GM04503 (cell line): ENCODE measurements around the gene SIAH3.

Experiments used
- DNase-seq: peaks from one replicate; pipeline ENCODE4 v3.0.0-alpha.2; 2012; ENCODE audit warnings: low read depth

The SIAH3 gene

DNA sequence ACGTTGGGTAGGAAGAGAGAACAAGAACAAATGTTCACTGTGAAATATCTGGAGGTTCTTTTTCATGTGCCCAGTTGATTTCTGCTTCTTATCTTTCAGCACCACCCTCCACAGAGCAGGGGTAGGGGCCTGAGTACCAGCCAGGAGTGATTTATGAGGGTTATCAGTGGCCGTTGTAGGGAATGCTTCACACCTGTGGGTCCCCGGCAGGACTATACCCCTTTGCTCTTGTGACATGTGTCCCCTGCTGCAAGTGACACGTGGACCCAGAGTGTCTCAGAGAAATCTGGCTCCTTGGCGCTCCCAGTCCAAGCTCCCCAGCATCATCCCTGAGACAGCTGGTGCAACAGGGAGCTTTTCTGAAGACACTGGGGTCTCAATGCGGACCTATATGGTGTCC lies 29.7 kb downstream of the SIAH3 start:
- no peak for DNase-seq

DNA sequence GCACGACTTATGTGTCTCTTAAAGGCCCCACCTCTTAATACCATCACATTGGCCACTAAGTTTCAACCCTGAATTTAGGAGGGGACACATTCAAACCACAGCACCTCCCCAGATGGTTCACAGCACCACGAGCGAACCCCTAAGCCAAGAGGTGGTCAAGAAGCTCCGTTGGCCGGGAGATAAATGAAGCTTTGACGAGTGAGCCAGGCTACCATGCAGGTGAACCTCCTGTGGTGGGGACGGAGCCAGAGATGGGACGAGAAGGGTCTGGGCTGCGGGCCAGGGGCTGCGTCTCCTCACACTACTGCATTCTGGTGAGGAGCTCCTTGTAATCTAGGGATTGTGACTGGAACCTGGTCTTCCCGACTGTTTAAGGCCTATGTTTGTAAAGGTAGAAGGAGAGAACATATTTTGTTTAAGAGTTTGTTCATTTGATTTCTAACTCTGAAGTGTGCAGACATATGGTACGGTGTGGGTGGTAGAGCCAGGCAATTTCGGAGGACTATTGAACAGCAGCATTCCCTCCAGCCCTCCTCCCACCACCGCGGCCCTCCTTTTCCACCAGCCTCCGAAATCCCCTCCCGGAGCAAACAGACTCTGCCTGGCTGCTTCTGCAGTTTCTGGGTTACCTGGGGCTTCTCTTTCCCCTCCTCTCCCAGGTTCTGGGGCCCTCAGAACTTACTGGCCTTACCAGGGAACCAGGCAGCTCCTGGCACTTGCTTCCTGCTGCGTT lies 31.3 kb downstream of the SIAH3 start:
- no peak for DNase-seq

GRCh38 chr13:45817833-45818232 lies 33.7 kb downstream of the SIAH3 start:
- DNase-seq, result no peak

DNA sequence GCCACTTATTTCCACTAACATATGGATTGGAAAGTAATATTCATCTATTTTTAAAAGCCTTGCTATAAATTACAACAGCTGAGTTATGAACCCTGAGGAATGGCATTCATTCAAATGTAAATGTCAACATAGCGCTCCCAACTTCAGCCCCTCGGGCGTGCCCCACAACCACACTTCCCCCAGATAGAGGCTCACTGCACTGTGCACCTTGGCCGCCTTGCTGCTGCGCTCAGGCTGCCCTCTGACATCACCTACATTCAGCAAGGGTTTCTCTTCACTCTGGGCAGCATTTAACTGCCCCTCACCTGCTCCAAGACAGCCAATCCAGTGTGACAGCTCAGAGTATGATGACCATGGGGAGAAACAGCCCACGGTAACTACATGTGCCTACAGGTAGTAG lies 35.1 kb downstream of the SIAH3 start:
- DNase-seq, result no peak

DNA sequence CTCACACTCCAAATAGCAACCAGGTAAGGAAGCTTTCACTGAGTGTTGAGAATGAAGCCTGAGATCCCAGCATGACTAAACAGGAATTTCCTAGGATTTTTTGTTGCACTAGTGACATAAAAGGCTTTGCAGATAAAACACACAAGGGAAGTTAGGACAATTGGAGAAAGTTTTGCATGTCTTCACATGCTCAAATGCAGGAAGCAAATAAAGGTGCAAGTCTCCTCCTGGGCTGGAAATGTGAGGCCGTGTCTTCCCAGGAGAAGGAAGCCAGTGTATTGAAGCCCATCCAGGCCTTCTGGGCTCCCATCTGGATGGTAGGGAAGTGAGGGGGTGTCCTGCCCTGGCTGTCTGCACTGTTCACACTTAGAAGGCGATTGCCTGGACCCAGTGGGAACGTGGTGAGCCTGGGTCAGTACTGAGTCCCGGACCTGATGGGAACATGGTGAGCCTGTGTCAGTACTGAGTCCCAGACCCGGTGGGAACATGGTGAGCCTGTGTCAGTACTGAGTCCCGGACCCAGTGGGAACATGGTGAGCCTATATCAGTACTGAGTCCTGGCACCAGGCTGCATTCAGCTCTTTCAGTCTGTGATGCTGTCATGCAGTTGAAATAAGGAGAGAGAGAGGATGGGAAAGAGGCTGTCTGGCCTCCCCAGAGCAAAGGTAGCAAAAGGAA lies 38.7 kb downstream of the SIAH3 start:
- DNase-seq, result no peak

- DNase-seq, result no peak
These were observed 39.5 kb downstream of the SIAH3 start for GRCh38 chr13:45811891-45812694.

DNA sequence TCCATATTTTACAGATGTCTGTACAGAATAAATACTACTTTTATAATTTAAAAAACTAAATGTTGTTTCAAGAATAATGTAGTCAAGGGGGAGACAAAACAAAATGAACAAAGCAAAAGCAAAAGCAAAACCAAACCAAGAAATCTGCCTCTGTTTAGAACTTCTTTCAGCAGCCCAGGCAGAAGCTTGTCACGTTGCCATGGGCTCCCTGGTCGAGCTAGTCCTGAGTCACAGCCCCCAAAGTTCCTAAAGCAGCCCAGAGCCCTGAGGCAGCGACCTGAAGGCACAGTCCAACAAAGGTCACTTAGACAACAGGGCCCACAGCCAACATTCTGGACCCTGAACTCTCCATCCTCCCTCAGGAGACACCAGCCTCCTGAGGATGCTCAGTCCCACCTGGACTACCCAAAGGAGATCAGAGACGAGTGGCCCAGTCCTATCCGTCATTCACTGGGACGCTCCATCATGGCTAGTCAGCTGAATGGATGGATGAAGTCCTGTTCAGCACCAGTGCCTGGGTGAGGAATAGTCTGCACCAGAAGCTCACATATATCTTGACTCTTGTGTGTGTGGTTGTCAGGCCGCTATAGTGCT lies 41.7 kb downstream of the SIAH3 start:
- DNase-seq, result no peak

DNA sequence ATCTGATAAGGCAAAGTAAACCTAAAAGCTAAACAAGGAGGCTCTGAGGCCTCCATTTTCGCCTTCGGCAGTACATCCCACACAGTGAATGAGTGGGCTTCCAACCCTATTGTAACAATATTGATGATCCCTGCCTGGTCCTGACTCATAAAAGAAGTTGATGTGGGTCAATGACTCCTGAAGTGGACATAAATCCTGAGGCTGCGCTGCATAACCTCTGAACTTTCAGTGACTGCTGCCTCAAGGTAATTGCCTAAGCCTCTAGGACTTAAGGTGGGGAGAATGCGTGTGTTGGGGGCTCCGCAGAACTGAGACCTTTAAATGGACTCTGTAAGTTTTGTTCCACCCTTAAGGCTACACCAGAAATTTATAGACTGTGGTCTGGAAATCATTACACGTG lies 42.6 kb downstream of the SIAH3 start:
- no peak for DNase-seq

DNA sequence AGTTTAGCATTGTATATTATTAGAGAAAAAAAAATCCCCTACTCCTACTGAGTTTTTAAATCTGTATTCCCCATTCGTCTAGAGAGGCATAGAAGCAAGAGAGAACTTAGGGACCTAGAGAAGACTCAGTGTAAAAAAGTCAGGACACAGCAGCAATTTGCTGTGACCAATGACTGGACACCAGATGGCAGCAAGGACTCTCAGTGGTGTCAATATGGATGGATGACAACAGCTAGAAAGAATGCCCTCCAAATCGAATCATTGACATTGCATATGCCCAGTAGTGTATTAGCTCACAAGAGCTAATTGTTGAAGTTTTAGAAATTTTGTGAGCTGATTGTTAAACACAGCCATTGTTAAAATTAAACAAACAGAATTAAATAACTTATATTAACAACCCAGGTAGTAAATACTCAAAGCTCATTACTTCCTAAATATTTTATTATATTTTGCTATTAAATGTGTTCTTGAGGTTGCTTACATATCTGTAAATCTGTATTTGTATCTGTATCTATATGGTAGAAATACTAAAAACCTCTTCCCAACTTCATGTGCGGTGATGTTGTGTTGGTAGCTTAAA lies 43.9 kb downstream of the SIAH3 start:
- peak; percentile 10 for DNase-seq

- no peak for DNase-seq
These were observed 51.1 kb downstream of the SIAH3 start for GRCh38 chr13:45800485-45800884.

DNA sequence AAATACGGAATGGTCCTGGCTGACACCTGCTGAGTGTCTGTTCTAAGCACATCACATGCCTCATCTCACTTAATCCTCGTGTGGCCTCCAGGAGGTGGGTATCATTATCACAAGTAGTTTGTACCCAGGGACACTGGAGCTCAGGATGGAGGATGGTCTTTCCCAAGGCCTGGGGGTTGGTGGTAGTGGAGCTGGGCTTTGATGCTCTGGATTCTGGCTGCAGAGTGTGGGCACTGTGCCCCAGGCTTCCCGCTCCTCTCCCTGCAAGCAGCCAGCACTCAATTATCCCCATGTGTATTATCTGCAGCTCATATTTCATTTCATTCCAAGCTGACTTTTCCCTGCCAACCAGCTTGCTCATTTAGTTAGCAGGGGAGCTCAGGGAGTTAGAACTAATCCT lies 52.1 kb downstream of the SIAH3 start:
- DNase-seq, result no peak

DNA sequence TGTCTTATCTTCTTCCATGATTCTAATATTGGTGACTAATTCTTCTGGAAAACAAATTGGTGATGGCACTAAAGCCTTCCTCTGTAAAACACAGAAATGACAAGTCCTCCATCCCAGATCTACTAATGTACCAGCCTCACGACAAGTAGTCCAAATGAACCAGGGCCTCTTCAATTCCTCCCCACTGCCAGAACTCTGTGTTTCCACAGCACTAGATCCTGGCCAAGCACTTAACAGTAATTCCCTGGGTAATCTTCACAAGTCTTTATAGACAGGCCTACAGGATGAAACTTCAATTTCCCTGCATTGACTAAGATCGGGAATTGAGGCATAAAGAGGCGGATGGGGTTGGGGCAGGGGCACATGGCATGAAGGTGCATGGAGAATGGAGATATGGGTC lies 52.7 kb downstream of the SIAH3 start:
- DNase-seq, result no peak

DNA sequence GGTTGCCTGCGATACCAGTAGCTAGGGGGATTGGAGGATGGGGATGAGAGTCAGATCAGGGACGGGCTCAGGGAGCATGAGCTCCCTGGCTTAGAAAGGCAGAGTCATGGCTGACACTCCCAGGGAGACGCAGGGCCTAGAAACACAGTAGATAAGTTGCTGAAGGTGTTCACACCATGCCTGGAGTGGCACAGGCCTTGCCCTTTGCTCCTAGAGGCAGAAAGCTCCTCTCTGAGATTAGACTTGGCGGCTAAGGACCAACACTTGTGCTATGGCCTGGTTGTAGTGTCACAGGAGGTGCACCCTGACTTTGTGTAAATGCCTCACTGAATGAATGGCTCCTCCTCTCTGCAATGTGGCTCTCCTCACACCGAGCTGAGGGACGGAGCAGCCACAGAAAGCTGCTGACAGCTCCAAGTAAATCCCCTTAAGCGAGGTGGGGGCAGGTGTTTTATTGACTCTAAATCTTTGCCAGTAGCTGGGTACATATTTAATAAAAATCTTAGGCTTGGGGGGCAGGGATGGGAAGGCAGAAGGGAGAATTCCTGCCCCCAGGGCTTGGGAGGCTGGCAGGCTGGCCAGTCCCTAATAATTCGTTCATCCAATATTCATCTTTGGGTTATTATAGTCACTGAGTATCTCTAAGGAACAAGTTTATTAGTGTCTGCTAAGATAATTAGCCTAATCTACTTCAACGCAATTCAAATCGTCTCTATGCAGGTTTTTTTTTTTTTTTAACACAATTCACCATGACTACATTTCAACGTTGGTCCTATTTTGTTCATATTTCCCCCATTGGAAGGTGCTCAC lies 54.9 kb downstream of the SIAH3 start:
- DNase-seq, result no peak

DNA sequence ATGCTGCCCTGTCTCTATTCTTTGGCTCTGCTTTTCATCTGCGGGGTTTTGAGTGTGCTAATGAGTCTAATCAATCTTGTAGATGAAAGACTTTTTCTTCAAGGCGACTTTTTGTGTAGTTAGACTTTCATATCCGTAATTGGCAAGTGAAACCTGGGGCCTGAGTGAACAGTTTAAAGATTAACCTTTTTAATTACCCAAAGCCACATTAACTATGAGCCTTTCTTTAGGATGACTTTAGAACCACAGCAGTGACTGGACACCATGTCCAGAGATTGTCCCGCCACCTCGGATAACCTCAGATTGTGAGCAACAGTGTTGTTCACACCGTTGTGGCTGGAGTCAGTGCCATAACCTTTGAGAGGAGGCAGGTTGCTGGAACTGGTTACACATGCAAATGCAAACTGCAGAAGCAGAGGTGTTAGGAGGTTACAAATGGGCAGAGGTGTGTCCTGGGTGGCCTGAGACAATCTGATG lies 58.7 kb downstream of the SIAH3 start:
- DNase-seq, result no peak

GRCh38 chr13:45788011-45788410 lies 63.5 kb downstream of the SIAH3 start:
- DNase-seq, result no peak

- no peak for DNase-seq
These were observed 64.2 kb downstream of the SIAH3 start for GRCh38 chr13:45787346-45787745.

GRCh38 chr13:45786293-45786920 lies 65.1 kb downstream of the SIAH3 start:
- no peak for DNase-seq

DNA sequence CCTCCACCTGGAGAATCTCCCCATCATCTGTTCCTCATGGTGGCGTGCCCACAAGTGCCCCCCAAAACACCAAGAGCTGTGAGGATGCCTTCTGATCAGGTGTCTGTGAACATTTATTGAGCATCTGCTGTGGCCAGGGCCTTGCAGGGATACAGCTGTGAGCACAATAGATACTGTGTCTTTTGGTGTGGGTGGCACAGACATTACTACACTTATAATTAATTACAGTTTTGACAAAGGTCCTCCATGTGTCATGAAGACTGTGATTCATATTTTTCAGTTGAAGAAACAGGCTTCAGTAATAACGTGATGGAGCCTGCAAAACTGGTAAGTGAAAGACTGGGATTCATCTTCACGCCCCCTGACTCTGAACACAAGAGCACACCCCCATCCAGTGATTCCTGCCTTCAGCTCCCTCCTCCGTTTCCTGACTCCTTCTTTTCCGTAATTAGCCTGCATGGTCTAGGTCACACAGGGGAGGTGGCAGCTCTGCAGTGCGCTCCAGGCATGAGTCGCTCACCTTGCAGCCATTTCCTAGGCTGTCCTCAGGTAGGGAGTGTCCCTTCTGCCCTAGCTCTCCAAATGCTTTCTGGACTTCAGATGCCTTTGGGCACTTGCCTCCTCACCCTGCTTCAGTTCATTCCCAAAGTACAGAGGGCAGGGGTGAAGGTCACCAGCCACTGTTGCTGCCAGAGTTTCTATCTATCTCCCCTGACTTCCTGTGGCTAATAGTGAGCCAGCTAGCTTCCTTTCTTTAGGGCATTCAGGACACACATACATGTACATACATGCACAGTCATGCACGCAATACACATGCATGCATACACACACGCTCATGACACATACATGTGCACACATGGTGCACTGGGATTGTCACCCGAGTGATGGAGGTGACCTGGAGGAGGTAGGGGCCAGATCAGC lies 66.5 kb downstream of the SIAH3 start:
- no peak for DNase-seq

DNA sequence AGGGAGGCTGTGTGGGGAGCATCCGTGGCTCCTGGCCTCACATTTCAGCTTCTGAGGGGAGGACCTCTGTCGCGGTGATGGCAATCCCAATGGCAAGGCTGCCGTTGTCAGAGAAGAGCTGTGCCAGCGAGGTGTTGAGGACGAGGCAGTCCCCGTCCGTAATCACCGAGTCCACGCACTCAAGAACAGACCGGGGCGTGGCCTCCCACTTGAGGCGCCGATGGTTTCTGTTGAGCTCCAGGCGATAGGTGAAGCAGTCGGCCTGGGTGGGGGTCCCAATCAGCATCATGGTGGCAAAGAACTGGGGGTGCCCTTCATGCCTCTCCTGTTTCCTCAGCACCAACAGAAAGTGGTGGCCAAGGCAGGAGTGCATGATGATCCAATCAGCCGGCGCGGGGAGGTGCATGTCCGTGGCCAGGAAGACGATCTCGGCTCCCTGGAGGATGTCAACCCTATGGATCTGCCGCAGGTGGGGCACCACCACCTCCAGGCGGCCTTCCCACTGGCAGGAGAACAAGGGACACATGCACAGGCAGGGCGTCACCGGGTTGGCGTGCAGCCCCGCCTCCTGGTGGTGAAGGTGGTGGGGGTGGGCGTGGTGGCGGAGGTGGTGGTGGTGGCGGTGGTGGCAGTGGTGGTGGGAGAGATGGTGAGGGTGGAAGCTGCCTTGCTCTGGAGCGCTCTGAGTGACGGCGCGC lies 68.1 kb downstream of the SIAH3 start:
- DNase-seq, result no peak
